Hepatocyte (in vitro differentiated cells): ENCODE measurements around the gene TOGARAM2. TPM values are rescaled to one million over a fixed set of nuclear protein-coding genes. Genes with fewer than 3 reads are reported as not detected.

Experiments
- DNase-seq: peaks from one replicate; pipeline ENCODE4 v3.0.0-alpha.2; 2016; ENCODE audit warnings: low spot score
- H2AFZ ChIP-seq: fragments of 200-600 bp; sonication (generic); 2 replicates; pipeline ENCODE4 v1.6.0; 2016; ENCODE audit warnings: antibody characterized with exemption, mild to moderate bottlenecking
- H3K27ac ChIP-seq: fragments of 200-600 bp; sonication (generic); 2 replicates; pipeline ENCODE4 v1.5.1; 2016; ENCODE audit warnings: mild to moderate bottlenecking
- H3K27me3 ChIP-seq: fragments of 200-600 bp; sonication (generic); 2 replicates; pipeline ENCODE4 v1.6.1; 2016
- H3K36me3 ChIP-seq: fragments of 200-600 bp; sonication (generic); replicated peaks from 2 replicates; pipeline ENCODE4 v1.5.1; 2016; ENCODE audit warnings: low read depth; ENCODE audit not compliant: insufficient read depth
- H3K4me1 ChIP-seq: fragments of 200-600 bp; sonication (generic); 2 replicates; pipeline ENCODE4 v1.5.1; 2016; ENCODE audit warnings: mild to moderate bottlenecking, moderate library complexity; ENCODE audit not compliant: insufficient read depth
- H3K4me2 ChIP-seq: fragments of 200-600 bp; sonication (generic); 2 replicates; pipeline ENCODE4 v1.6.0; 2016
- H3K4me3 ChIP-seq: fragments of 200-600 bp; sonication (generic); 2 replicates; pipeline ENCODE4 v1.5.1; 2016; ENCODE audit warnings: mild to moderate bottlenecking
- H3K79me2 ChIP-seq: fragments of 200-600 bp; sonication (generic); 2 replicates; pipeline ENCODE4 v1.6.0; 2017; ENCODE audit warnings: mild to moderate bottlenecking
- H3K9me2 ChIP-seq: fragments of 200-600 bp; sonication (generic); replicated peaks from 2 replicates; pipeline ENCODE4 v1.6.0; 2017; ENCODE audit warnings: mild to moderate bottlenecking; ENCODE audit not compliant: insufficient read depth
- H3K9me3 ChIP-seq: fragments of 200-600 bp; sonication (generic); 2 replicates; pipeline ENCODE4 v1.5.1; 2016; ENCODE audit warnings: low read depth, mild to moderate bottlenecking
- H4K20me1 ChIP-seq: fragments of 200-600 bp; sonication (generic); 2 replicates; pipeline ENCODE4 v1.6.0; 2016; ENCODE audit warnings: mild to moderate bottlenecking; ENCODE audit not compliant: insufficient read depth, poor library complexity, severe bottlenecking
- CTCF ChIP-seq: fragments of 200-600 bp; sonication (generic); IDR thresholded peaks from 2 replicates; pipeline ENCODE4 v1.5.1; 2016; ENCODE audit warnings: antibody characterized with exemption, mild to moderate bottlenecking; ENCODE audit not compliant: poor library complexity
- EZH2 ChIP-seq: fragments of 200-600 bp; sonication (generic); IDR thresholded peaks from 2 replicates; pipeline ENCODE4 v1.6.1; 2016; ENCODE audit warnings: antibody characterized with exemption, mild to moderate bottlenecking, borderline replicate concordance
- EZH2phosphoT487 ChIP-seq: fragments of 200-600 bp; sonication (generic); IDR thresholded peaks from one replicate; pipeline ENCODE4 v1.6.1; 2018; ENCODE audit warnings: antibody characterized with exemption, mild to moderate bottlenecking, low read depth, moderate library complexity; ENCODE audit not compliant: unreplicated experiment, severe bottlenecking
- WGBS: methylation state at CpG from one replicate; pipeline ENCODE4 v1.1.6; 2016; ENCODE audit warnings: low lambda C conversion rate; ENCODE audit errors: missing lambda C conversion rate; 5-methylcytosine and 5-hydroxymethylcytosine counted together
- polyA plus RNA-seq: library from polyadenylated mRNA; unstranded; fragments of >200 nt; fragmentation: Nextera tagmentation; extraction: Ambion mirVana; gene quantifications from 2 replicates; pipeline ENCODE4 v1.2.1, GENCODE V29; 2016
- total RNA-seq: library from RNA; depleted of rRNA; stranded (reverse); fragments of >200 nt; gene quantifications from 2 replicates; pipeline ENCODE4 v1.2.3, GENCODE V29; 2014

Gene TOGARAM2
- total and polyA plus RNA-seq, 2 experiments from 2014 or later, result 0.47 to 1.3 TPM

- no peaks in the 10 kb centered on the region for H4K20me1 ChIP-seq
- H3K79me2 ChIP-seq, result no peaks in the 10 kb centered on the region
- H3K4me2 ChIP-seq, result no peak overlapping the region
- 61% methylated on average over 4 of the region's 4 CpGs for WGBS
- peak overlapping the region; percentile 51 for H3K27ac ChIP-seq
- H3K4me3 ChIP-seq, result no peak overlapping the region
- H3K9me3 ChIP-seq, result no peaks in the 10 kb centered on the region
- no peak for TF ChIP-seq EZH2phosphoT487
- TF ChIP-seq CTCF, result no peak
- no peak for TF ChIP-seq EZH2
- no peaks in the 10 kb centered on the region for H3K9me2 ChIP-seq
- peaks cover 4% of the 10 kb centered on the region for H3K4me1 ChIP-seq
- H2AFZ ChIP-seq, result no peak overlapping the region
- no peaks in the 10 kb centered on the region for H3K36me3 ChIP-seq
- no peak for DNase-seq
- no peaks in the 10 kb centered on the region for H3K27me3 ChIP-seq
Observed at GRCh38 chr2:28991021-28991420, 9.9 kb downstream of the TOGARAM2 start.

- TF ChIP-seq CTCF (no peak), EZH2 (no peak), EZH2phosphoT487 (no peak)
- Histone ChIP-seq H3K79me2 (no peaks in the 10 kb centered on the region), H3K4me3 (no peak overlapping the region), H3K27me3 (no peaks in the 10 kb centered on the region), H3K4me1 (peaks cover 4% of the 10 kb centered on the region), H3K27ac (peak overlapping the region; percentile 51), H3K9me3 (no peaks in the 10 kb centered on the region), H3K36me3 (no peaks in the 10 kb centered on the region), H2AFZ (no peak overlapping the region), H3K4me2 (no peak overlapping the region), H3K9me2 (no peaks in the 10 kb centered on the region), H4K20me1 (no peaks in the 10 kb centered on the region)
- WGBS, result 85% methylated on average over 9 of the region's 9 CpGs
- no peak for DNase-seq
Observed at GRCh38 chr2:28991460-28991859, 10.4 kb downstream of the TOGARAM2 start.

- Histone ChIP-seq H3K9me2 (no peaks in the 10 kb centered on the region), H3K27me3 (no peaks in the 10 kb centered on the region), H3K9me3 (no peaks in the 10 kb centered on the region), H4K20me1 (no peaks in the 10 kb centered on the region), H2AFZ (no peak overlapping the region), H3K79me2 (no peaks in the 10 kb centered on the region), H3K27ac (no peak overlapping the region), H3K4me1 (peaks cover 4% of the 10 kb centered on the region), H3K4me3 (no peak overlapping the region), H3K36me3 (no peaks in the 10 kb centered on the region), H3K4me2 (no peak overlapping the region)
- DNase-seq, result no peak
- 79% methylated on average over 6 of the region's 6 CpGs for WGBS
- no peak for TF ChIP-seq CTCF
- no peak for TF ChIP-seq EZH2
Observed at GRCh38 chr2:28993206-28993960, 12.3 kb downstream of the TOGARAM2 start.

- Histone ChIP-seq H2AFZ (no peak overlapping the region), H3K79me2 (no peaks in the 10 kb centered on the region), H3K9me3 (no peaks in the 10 kb centered on the region), H3K27me3 (no peaks in the 10 kb centered on the region), H3K27ac (no peak overlapping the region), H3K4me1 (peaks cover 4% of the 10 kb centered on the region), H3K4me2 (no peak overlapping the region), H3K4me3 (no peak overlapping the region), H4K20me1 (no peaks in the 10 kb centered on the region), H3K36me3 (no peaks in the 10 kb centered on the region), H3K9me2 (no peaks in the 10 kb centered on the region)
- no peak for DNase-seq
- TF ChIP-seq CTCF (no peak), EZH2 (no peak), EZH2phosphoT487 (no peak)
- 93% methylated on average over 9 of the region's 10 CpGs for WGBS
Observed at GRCh38 chr2:28994074-28994473, 13.0 kb downstream of the TOGARAM2 start.
